Mesothelial cell of epicardium (in vitro differentiated cells): Measurements from ENCODE around the gene USH1C. TPM values are rescaled to one million over a fixed set of nuclear protein-coding genes. Genes with fewer than 3 reads are reported as not detected.
A peak's percentile ranks its signal among the peaks of the same experiment; 100 is the strongest.

Experiments
- DNase-seq, 2 experiments: peaks; one replicate each; pipeline ENCODE4 v3.0.0; 2021; ENCODE audit warnings: low spot score in 2 of 2; ENCODE audit not compliant: unreplicated experiment in 2 of 2
- H3K27ac Mint-ChIP-seq: 2 replicates; pipeline ENCODE4 v1.8.0; 2021; ENCODE audit warnings: mixed read lengths
- H3K27me3 Mint-ChIP-seq: 2 replicates; pipeline ENCODE4 v1.8.0; 2021; ENCODE audit warnings: low read depth, mixed read lengths
- H3K36me3 Mint-ChIP-seq: 2 replicates; pipeline ENCODE4 v1.8.0; 2021; ENCODE audit warnings: mixed read lengths
- H3K4me1 Mint-ChIP-seq: 2 replicates; pipeline ENCODE4 v1.8.0; 2021; ENCODE audit warnings: mixed read lengths
- H3K4me3 Mint-ChIP-seq: 2 replicates; pipeline ENCODE4 v1.8.0; 2021; ENCODE audit warnings: mild to moderate bottlenecking, moderate library complexity, mixed read lengths
- H3K9me3 Mint-ChIP-seq: 2 replicates; pipeline ENCODE4 v1.8.0; 2021; ENCODE audit warnings: mixed read lengths
- total RNA-seq: library from RNA; stranded (reverse); gene quantifications from 3 replicates; pipeline ENCODE4 v1.2.1, GENCODE V29; 2021
- TF ChIP-seq, protein P1 (sequence below): fragments of 200-600 bp; sonication (generic); IDR thresholded peaks from one replicate; pipeline ENCODE4 v1.5.0; 2021; ENCODE audit warnings: antibody characterized with exemption; ENCODE audit not compliant: unreplicated experiment

Gene USH1C
- total RNA-seq, 1 donor from 2014 or later = 0.54 TPM

DNA sequence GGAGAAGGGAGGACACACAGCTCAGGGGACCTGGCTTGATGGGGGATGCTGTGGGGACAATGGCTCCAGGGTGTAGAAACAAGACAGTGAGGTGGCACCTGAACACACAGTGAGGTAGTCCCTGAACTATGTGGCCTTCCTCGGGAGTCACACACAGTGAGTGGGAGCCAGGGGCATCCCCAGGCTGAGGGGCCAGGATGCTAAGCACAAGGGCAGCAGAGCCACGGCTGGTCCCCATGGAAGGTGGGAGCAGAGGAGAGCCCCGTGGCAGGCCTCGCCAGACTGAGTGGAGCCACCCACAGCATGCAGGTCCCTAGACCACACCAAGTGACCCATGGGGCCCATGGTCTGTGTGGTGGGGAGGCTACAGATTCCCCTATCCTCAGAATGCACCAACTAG, 41.6 kb downstream of the USH1C start:
- TF ChIP-seq, protein P1, sequence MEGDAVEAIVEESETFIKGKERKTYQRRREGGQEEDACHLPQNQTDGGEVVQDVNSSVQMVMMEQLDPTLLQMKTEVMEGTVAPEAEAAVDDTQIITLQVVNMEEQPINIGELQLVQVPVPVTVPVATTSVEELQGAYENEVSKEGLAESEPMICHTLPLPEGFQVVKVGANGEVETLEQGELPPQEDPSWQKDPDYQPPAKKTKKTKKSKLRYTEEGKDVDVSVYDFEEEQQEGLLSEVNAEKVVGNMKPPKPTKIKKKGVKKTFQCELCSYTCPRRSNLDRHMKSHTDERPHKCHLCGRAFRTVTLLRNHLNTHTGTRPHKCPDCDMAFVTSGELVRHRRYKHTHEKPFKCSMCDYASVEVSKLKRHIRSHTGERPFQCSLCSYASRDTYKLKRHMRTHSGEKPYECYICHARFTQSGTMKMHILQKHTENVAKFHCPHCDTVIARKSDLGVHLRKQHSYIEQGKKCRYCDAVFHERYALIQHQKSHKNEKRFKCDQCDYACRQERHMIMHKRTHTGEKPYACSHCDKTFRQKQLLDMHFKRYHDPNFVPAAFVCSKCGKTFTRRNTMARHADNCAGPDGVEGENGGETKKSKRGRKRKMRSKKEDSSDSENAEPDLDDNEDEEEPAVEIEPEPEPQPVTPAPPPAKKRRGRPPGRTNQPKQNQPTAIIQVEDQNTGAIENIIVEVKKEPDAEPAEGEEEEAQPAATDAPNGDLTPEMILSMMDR = no peak
- no peaks in the 10 kb centered on the region for H3K9me3 Mint-ChIP-seq
- H3K4me3 Mint-ChIP-seq = no peak overlapping the region
- DNase-seq = no peak
- no peaks in the 10 kb centered on the region for H3K36me3 Mint-ChIP-seq
- H3K27ac Mint-ChIP-seq = no peak overlapping the region
- no peaks in the 10 kb centered on the region for H3K4me1 Mint-ChIP-seq
- peaks cover 58% of the 10 kb centered on the region for H3K27me3 Mint-ChIP-seq

DNA sequence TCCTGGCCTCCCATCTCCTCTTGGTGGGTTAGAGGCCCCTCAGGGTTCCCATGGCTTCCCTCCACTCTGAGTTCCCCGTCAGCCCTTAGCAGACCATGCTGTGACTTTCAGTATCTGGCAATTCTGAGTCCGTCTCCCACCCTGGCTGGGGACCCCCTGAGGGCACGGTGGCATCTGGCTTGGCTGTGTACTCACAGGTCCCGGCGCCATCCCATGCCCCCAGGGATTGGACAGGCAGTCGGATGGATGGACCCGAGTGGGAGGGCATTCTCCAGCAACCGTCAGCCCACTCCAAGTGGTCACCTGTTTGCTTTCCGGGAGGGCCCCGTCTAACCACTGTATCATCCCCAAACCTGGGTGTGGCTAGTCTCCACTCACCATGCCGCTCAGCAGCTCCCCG, 43.5 kb downstream of the USH1C start:
- Mint-ChIP-seq H3K27ac (no peak overlapping the region), H3K4me1 (no peaks in the 10 kb centered on the region), H3K36me3 (no peaks in the 10 kb centered on the region), H3K9me3 (no peaks in the 10 kb centered on the region), H3K4me3 (no peak overlapping the region), H3K27me3 (peaks cover 62% of the 10 kb centered on the region)
- TF ChIP-seq, protein P1 = no peak
- DNase-seq = no peak

DNA sequence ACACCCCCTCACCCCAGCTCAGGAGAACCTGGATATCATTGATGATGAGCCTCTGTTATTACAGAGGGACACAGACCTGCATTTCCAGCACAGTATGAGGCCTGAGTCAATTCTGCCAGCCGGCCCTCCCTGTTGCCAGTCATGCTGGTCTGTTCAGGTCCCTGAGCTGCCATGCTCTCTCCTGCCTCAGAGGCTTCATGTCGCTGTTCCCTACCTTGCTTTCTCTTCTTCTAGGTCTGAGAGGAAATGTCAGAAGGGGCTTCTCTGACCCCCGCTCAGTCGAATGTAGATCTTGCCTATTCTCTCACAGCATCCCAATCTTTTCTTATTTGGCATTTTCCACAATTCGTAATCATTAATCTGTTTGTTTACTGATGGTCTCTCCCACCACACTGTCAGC, 45.7 kb downstream of the USH1C start:
- TF ChIP-seq, protein P1 = peak; percentile 32
- Mint-ChIP-seq H3K9me3 (no peaks in the 10 kb centered on the region), H3K4me3 (no peak overlapping the region), H3K4me1 (no peaks in the 10 kb centered on the region), H3K27me3 (peaks cover 64% of the 10 kb centered on the region), H3K27ac (no peak overlapping the region), H3K36me3 (no peaks in the 10 kb centered on the region)
- DNase-seq = no peak

DNA sequence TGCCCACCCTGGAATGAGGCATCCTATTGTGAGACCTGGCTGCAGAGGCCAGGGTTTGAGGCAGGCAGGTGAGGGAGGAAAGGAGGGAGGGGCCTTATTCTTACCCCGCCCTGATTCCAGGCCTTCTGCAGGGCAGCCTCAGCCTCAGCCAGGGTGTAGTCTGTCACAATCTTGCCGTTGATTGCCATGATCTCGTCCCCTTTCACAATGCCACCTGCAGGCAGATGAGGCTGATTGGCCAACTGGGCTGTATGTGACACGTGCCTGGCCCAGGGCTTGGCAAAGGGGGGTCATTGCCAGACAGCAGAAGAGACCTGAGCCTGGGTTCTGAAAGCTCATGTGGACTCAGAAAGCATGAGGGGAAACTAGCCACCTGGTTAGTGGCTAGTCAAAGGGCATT, 46.2 kb downstream of the USH1C start:
- DNase-seq = no peak
- TF ChIP-seq, protein P1 = no peak
- no peaks in the 10 kb centered on the region for H3K4me1 Mint-ChIP-seq
- peaks cover 66% of the 10 kb centered on the region for H3K27me3 Mint-ChIP-seq
- no peak overlapping the region for H3K27ac Mint-ChIP-seq
- H3K4me3 Mint-ChIP-seq = no peak overlapping the region
- no peaks in the 10 kb centered on the region for H3K36me3 Mint-ChIP-seq
- no peaks in the 10 kb centered on the region for H3K9me3 Mint-ChIP-seq

DNA sequence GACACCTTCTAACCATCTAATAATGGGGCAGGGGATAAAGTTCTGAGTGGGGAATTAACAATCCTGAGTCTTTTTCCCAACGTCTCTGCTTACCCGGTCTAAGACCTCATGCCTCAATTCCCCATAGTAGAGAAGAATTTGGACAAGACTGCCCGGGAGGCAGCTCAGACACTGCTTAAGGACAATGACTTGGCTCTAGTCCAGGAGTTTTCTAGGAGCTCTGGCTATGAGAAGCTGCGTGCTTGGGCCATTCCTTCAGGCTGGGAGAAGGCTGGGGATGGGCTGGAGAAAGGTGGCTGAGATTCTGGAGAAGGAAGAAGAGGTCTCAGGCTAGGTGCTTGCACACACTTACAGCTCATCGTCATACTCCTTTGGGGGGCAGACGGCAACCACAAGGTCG, 47.8 kb downstream of the USH1C start:
- peaks cover 70% of the 10 kb centered on the region for H3K27me3 Mint-ChIP-seq
- TF ChIP-seq, protein P1 = no peak
- no peaks in the 10 kb centered on the region for H3K9me3 Mint-ChIP-seq
- no peaks in the 10 kb centered on the region for H3K36me3 Mint-ChIP-seq
- H3K4me1 Mint-ChIP-seq = no peaks in the 10 kb centered on the region
- no peak overlapping the region for H3K4me3 Mint-ChIP-seq
- no peak for DNase-seq
- H3K27ac Mint-ChIP-seq = no peak overlapping the region

DNA sequence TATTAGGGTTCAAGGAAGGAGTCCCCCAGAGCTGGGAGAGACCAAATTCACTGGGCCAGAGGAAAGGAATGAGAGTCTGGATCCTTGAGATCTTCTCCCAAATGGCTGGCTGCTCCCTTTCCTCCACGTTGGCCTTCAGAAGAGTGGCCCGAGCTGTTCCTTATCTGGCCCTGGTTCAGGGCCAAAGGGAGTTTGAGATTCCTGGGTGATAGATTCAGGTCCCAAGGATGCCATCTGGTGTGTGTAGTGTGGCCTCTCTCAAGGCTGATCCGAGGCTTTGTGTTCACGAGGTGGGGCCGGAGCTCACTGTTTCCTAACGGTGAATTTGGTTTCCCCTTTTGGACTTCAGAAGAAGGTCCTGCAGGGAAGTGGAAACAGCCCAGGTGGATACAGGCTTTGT, 50.2 kb downstream of the USH1C start:
- TF ChIP-seq, protein P1 = no peak
- no peak for DNase-seq
- Mint-ChIP-seq H3K36me3 (no peaks in the 10 kb centered on the region), H3K27ac (no peak overlapping the region), H3K4me1 (no peaks in the 10 kb centered on the region), H3K4me3 (no peak overlapping the region), H3K27me3 (peaks cover 76% of the 10 kb centered on the region), H3K9me3 (no peaks in the 10 kb centered on the region)
